ENCODE measurements around the gene TMEM123. TPM values are rescaled to one million over a fixed set of nuclear protein-coding genes. Genes with fewer than 3 reads are reported as not detected.

TMEM123 gene
- total RNA-seq, 1 donor from 2014 or later = 168 TPM

GRCh38 chr11:102415304-102415916, 37.2 kb downstream of the TMEM123 start:
- Histone ChIP-seq H3K4me3 (ENCODE audit: low read depth, low read length) (no peak overlapping the region), H3K27me3 (ENCODE audit: control insufficient read depth, insufficient read depth, low read length) (no peaks in the 10 kb centered on the region), H3K36me3 (ENCODE audit: control insufficient read depth, insufficient read depth, low read length) (no peaks in the 10 kb centered on the region)
- TF ChIP-seq, protein P1, sequence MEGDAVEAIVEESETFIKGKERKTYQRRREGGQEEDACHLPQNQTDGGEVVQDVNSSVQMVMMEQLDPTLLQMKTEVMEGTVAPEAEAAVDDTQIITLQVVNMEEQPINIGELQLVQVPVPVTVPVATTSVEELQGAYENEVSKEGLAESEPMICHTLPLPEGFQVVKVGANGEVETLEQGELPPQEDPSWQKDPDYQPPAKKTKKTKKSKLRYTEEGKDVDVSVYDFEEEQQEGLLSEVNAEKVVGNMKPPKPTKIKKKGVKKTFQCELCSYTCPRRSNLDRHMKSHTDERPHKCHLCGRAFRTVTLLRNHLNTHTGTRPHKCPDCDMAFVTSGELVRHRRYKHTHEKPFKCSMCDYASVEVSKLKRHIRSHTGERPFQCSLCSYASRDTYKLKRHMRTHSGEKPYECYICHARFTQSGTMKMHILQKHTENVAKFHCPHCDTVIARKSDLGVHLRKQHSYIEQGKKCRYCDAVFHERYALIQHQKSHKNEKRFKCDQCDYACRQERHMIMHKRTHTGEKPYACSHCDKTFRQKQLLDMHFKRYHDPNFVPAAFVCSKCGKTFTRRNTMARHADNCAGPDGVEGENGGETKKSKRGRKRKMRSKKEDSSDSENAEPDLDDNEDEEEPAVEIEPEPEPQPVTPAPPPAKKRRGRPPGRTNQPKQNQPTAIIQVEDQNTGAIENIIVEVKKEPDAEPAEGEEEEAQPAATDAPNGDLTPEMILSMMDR (IDR thresholded peaks at IDR 0.05; ENCODE audit: insufficient read depth, low read length, poor library complexity, severe bottlenecking) = no peak
- no peak for DNase-seq (ENCODE audit: low read depth)

DNA sequence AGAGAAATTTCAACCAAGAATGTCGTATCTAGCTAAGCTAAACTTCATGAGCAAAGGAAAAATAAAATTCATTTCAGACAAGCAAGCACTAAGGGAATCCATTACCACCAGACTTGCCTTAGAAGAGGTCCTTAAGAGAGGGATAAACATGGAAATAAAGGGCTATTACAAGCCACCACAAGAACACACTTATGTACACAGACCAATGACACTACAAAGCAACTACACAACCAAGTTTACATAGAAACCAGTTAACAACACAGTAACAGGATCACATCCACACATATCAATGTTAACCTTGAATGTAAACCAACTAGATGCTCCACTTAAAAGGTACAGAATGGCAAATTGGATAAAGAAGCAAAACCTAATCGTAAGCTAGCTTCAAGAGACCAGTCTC, 38.0 kb downstream of the TMEM123 start:
- DNase-seq (ENCODE audit: low read depth) = no peak
- TF ChIP-seq, protein P1 (IDR thresholded peaks at IDR 0.05; ENCODE audit: insufficient read depth, low read length, poor library complexity, severe bottlenecking) = no peak
- H3K36me3 ChIP-seq (ENCODE audit: control insufficient read depth, insufficient read depth, low read length) = no peaks in the 10 kb centered on the region
- no peak overlapping the region for H3K4me3 ChIP-seq (ENCODE audit: low read depth, low read length)
- H3K27me3 ChIP-seq (ENCODE audit: control insufficient read depth, insufficient read depth, low read length) = no peaks in the 10 kb centered on the region

- no peaks in the 10 kb centered on the region for H3K27me3 ChIP-seq (ENCODE audit: control insufficient read depth, insufficient read depth, low read length)
- TF ChIP-seq, protein P1 (IDR thresholded peaks at IDR 0.05; ENCODE audit: insufficient read depth, low read length, poor library complexity, severe bottlenecking) = no peak
- no peak for DNase-seq (ENCODE audit: low read depth)
- H3K36me3 ChIP-seq (ENCODE audit: control insufficient read depth, insufficient read depth, low read length) = no peaks in the 10 kb centered on the region
- no peak overlapping the region for H3K4me3 ChIP-seq (ENCODE audit: low read depth, low read length)
Observed at GRCh38 chr11:102413497-102413896, 39.1 kb downstream of the TMEM123 start.

GRCh38 chr11:102411142-102411541, 41.4 kb downstream of the TMEM123 start:
- Histone ChIP-seq H3K27me3 (ENCODE audit: control insufficient read depth, insufficient read depth, low read length) (no peaks in the 10 kb centered on the region), H3K36me3 (ENCODE audit: control insufficient read depth, insufficient read depth, low read length) (no peaks in the 10 kb centered on the region), H3K4me3 (ENCODE audit: low read depth, low read length) (no peak overlapping the region)
- TF ChIP-seq, protein P1 (IDR thresholded peaks at IDR 0.05; ENCODE audit: insufficient read depth, low read length, poor library complexity, severe bottlenecking) = no peak
- no peak for DNase-seq (ENCODE audit: low read depth)

GRCh38 chr11:102410382-102410784, 42.2 kb downstream of the TMEM123 start:
- TF ChIP-seq, protein P1 (IDR thresholded peaks at IDR 0.05; ENCODE audit: insufficient read depth, low read length, poor library complexity, severe bottlenecking) = no peak
- Histone ChIP-seq H3K36me3 (ENCODE audit: control insufficient read depth, insufficient read depth, low read length) (no peaks in the 10 kb centered on the region), H3K4me3 (ENCODE audit: low read depth, low read length) (no peak overlapping the region), H3K27me3 (ENCODE audit: control insufficient read depth, insufficient read depth, low read length) (no peaks in the 10 kb centered on the region)
- DNase-seq (ENCODE audit: low read depth) = no peak

DNA sequence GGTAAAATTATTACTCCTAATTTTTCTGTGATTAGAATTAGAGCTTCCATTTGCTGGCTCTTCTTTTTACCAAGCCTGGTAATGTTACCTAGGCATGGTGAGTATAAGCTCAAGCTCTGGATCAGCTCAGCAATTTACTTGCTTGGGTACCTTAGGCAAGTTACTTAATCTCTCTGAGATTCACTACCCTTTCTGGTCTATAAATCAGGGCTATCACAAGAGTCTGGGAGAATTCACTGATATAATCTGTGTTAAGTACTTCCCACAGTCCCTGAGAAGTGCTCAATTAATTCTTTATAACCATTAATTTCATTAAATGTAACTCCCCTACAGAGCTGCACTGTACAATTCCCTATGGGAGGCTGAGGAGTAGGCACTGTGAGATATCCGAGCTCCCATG, 44.2 kb downstream of the TMEM123 start:
- TF ChIP-seq, protein P1 (IDR thresholded peaks at IDR 0.05; ENCODE audit: insufficient read depth, low read length, poor library complexity, severe bottlenecking) = no peak
- Histone ChIP-seq H3K27me3 (ENCODE audit: control insufficient read depth, insufficient read depth, low read length) (no peaks in the 10 kb centered on the region), H3K4me3 (ENCODE audit: low read depth, low read length) (no peak overlapping the region), H3K36me3 (ENCODE audit: control insufficient read depth, insufficient read depth, low read length) (no peaks in the 10 kb centered on the region)
- DNase-seq (ENCODE audit: low read depth) = no peak
